ENCODE measurements around the gene C17orf107.

The C17orf107 gene

GRCh38 chr17:4879601-4880000 lies 19.7 kb upstream of the C17orf107 start:
- no peak overlapping the region for H3K4me3 ChIP-seq (replicated peaks in 1 of 2; ENCODE audit: low read depth in 2 of 2, low read length in 2 of 2)
- no peak for DNase-seq (ENCODE audit: low read depth in 2 of 2)
- TF ChIP-seq CTCF (IDR thresholded peaks at IDR 0.05; ENCODE audit: low read depth, low read length), result no peak

- H3K4me3 ChIP-seq (replicated peaks in 1 of 2; ENCODE audit: low read depth in 2 of 2, low read length in 2 of 2), result no peak overlapping the region
- no peak for DNase-seq (ENCODE audit: low read depth in 2 of 2)
- TF ChIP-seq CTCF (IDR thresholded peaks at IDR 0.05; ENCODE audit: low read depth, low read length), result no peak
Observed at GRCh38 chr17:4880857-4881256, 18.5 kb upstream of the C17orf107 start.

- peak; percentile 46 for DNase-seq (ENCODE audit: low read depth in 2 of 2)
- H3K4me3 ChIP-seq (replicated peaks in 1 of 2; ENCODE audit: low read depth in 2 of 2, low read length in 2 of 2), result no peak overlapping the region
- TF ChIP-seq CTCF (IDR thresholded peaks at IDR 0.05; ENCODE audit: low read depth, low read length), result peak; percentile 84
Observed at GRCh38 chr17:4881761-4882555, 17.4 kb upstream of the C17orf107 start.

DNA sequence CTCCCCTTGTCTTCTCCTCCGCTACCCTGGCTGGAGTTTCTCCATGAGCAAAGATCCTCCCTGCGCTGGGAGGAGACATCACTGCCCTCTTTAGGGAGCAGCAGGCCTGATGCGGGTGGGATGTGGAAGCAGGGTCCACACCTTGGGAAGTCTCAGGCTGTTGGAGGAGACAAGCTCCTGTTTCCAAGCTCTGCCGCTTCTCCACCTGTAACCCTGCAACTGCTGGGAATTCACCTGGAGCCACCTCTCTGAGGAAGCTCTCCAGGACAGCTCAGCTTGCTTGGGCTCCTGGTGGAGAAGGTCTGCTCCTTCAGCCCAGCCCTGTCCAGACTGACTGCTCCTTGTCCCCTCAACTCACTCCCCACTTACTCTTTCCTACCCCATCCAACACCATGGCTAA lies 14.8 kb upstream of the C17orf107 start:
- TF ChIP-seq CTCF (IDR thresholded peaks at IDR 0.05; ENCODE audit: low read depth, low read length), result no peak

DNA sequence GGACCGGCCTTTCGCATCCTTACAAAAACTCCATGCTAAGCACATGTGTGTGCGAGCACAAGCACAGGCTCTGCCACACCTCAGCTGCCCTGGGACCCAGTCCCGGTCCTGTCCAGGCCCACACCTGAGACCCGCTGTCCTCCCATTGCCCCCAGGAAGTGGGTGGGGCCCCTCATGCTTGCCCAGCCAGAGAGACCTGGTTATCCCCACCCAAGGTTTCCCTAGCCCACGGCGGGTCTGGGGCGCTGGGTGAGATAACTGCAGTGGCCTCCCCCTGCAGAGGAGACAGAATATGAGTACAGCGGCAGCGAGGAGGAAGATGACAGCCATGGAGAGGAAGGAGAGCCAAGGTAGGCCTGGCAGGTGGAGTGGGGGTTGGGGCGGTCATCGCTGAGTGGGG lies 12.5 kb upstream of the C17orf107 start:
- DNase-seq (ENCODE audit: low read depth in 2 of 2), result no peak
- H3K4me3 ChIP-seq (replicated peaks in 1 of 2; ENCODE audit: low read depth in 2 of 2, low read length in 2 of 2), result no peak overlapping the region
- no peak for TF ChIP-seq CTCF (IDR thresholded peaks at IDR 0.05; ENCODE audit: low read depth, low read length)

More for the DNA sequence above, 14.8 kb upstream of the C17orf107 start:
- no peak overlapping the region for H3K4me3 ChIP-seq (replicated peaks in 1 of 2; ENCODE audit: low read depth in 2 of 2, low read length in 2 of 2)
- no peak for DNase-seq (ENCODE audit: low read depth in 2 of 2)

GRCh38 chr17:4887581-4887980 lies 11.8 kb upstream of the C17orf107 start:
- no peak for TF ChIP-seq CTCF (IDR thresholded peaks at IDR 0.05; ENCODE audit: low read depth, low read length)
- no peak overlapping the region for H3K4me3 ChIP-seq (replicated peaks in 1 of 2; ENCODE audit: low read depth in 2 of 2, low read length in 2 of 2)
- DNase-seq (ENCODE audit: low read depth in 2 of 2), result no peak
